ENCODE results near the gene OR2AG1.
"Not testable (repeated sequence)": the region's sequence is repeated elsewhere in the genome, so short reads cannot be mapped to it uniquely, and the experiment has no call there.

OR2AG1 gene

DNA sequence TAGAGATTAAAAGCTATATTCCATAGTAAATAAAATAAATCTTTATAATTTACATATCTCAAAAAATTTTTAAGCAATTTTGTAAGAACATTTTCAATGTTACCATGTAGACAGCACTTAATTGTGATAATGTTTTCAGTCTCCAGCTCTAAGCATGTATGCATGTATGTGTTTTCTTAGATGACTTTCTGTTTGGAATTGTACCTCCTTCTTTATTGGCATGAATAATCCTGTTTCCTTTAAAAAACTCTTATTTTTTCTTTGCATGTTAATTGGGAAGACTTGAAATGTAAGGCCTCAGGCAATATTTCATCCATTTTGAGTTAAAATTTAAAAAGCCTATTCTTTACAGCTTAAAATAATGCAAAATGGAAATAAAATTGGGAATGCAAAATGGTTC is 2.0 kb upstream of the OR2AG1 start:
- no peak for DNase-seq (ENCODE audit: low read depth in 2 of 2, low spot score in 1 of 2)

DNA sequence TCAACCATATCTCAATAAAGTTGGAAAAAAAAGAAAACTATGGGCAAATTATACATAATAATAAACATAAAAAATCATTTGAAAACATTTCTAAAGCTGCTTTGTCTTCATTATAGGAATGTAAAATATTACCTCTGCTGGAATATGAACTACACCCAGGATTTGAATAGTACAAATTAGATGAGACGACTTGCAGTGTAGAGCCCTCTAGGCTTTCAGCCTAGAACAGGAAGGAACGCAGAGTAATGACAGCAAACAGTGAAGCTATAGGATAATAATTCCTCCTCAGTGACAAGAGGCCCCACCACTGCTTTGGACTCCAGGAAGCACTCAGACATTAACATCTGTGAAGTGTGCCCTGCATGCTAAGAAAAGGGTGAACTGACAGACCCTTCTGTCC is 7.7 kb downstream of the OR2AG1 start:
- DNase-seq (ENCODE audit: low read depth in 2 of 2, low spot score in 1 of 2), result no peak

DNA sequence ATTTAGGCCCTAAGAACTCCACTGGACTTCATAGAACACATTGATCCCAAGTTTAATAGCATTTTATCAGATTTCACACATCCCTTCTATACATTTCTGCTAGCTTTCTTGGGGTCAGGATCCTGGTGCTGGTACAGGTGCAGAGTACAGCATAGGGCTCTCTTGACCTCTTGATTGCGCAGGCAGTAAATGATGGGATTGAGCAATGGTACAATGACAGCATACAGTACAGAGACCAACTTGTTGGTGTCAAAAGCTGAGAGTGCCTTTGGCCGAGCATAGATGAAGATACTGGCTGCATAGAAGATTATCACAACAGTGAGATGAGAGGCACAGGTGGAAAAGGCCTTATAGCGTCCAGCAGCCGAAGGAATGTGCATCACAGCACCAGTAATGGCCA is 11.8 kb downstream of the OR2AG1 start:
- no peak for DNase-seq (ENCODE audit: low read depth in 2 of 2, low spot score in 1 of 2)

DNA sequence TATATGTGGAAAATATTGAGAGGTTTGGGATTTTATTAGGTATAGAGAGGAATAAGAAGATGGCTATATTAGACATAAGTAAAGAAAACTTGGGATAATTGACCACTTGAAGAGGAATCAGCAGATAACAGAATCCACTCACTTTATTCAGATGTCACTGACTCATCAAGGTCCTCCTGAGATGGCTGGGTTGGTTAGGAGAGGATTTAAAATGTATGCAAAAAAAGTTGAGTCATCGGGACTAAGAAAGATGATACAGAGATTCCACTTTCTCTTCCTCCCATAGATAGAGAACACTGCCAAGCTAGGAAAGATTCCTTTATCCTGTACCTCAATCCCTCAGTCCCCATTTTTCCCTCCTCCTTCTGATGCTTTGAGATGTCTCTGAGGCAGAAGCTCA is 16.6 kb downstream of the OR2AG1 start, which contains the start of gene OR6A2:
Gene OR6A2 (minus strand): TSS at position 288 of the 400 bp plus-strand sequence. CDS start 3,981 bp downstream, outside the sequence.
- DNase-seq (ENCODE audit: low read depth in 2 of 2, low spot score in 1 of 2), result no peak

DNA sequence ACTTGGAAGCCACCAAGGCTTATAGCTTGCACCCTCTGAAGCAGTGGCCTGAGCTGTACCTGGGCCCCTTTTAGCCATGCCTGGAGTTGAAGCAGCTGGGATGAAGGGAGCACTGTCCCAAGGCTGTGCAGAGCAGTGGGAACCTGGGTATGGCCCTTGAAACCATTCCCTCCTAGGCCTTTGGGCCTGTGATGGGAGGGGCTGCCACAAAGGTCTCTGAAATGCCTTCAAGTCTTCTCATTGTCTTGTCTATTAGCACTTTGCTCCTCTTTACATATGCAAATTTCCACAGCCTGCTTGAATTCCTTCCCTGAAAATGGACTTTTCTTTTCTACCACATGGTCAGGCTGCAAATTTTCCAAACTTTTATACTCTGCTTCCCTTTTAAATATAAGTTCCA is 18.3 kb downstream of the OR2AG1 start:
- not testable (repeated sequence) for DNase-seq (ENCODE audit: low read depth in 2 of 2, low spot score in 1 of 2)

DNA sequence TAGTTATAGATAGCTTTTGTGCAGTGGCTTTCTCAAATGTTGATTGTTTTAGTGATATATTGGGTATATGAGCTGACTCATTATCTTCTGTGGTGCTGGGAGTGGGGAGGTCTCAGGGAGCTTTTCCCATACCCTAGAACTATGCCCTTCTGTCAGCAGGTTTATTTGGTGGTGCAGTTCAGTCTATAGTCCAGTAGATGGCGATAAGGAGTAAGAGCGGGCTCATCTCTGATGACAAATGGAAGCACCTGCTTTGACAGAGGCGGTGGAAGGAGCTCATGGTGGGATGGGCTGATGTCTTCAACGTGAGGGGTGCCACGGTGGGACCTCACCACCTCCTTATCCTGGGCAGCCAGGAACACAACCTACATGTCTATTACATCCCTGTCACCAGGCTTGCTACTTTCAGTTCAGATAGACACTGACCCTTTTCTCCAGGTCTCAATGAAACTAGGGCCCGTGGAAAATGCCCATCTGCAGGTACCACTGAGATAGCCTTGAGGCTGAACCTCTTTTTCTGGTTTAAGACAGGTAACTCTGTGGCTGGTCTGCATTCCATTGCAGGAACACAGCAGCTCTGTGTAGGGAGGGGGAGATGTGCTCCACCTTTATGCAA is 29.7 kb downstream of the OR2AG1 start:
- DNase-seq (ENCODE audit: low read depth in 2 of 2, low spot score in 1 of 2), result no peak

DNA sequence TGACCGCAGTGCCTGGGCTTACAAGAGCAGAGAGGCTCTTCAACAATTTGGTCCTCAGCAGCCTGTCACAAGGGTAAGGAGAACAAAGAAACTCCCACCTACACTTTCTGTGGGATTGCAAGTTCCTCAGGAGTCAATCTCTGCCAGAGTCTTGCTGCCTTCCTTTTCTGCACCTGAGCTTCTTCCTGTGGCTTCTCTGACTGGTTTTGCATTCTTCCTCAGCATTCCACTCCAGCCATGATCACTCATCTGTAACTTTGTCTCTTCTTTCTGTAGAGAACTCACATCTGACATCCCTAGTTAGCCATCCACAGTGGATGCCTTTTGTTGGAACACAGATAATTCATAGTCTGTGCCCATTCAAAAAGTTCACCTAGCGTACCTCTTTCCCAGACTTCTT is 30.8 kb downstream of the OR2AG1 start:
- no peak for DNase-seq (ENCODE audit: low read depth in 2 of 2, low spot score in 1 of 2)

DNA sequence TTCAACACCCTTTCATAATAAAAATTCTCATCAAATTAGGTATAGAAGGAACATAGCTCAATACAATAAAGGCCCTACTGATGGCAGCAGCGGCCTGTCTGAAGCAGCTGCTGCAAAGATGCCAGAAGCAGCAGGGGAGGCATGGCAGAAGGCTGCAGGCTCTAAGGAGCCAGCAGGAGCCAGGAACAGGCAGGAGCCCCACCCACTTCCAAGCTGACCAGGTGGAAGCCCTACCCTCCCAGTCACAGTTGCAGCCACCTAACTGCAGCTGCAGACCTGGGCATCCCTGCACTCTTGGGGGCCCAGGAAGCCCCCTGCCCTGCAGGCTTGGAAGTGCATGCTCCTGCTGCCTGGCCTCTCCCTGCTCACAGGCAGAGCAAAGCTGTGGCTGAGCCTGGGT is 34.9 kb downstream of the OR2AG1 start:
- DNase-seq (ENCODE audit: low read depth in 2 of 2, low spot score in 1 of 2), result no peak

DNA sequence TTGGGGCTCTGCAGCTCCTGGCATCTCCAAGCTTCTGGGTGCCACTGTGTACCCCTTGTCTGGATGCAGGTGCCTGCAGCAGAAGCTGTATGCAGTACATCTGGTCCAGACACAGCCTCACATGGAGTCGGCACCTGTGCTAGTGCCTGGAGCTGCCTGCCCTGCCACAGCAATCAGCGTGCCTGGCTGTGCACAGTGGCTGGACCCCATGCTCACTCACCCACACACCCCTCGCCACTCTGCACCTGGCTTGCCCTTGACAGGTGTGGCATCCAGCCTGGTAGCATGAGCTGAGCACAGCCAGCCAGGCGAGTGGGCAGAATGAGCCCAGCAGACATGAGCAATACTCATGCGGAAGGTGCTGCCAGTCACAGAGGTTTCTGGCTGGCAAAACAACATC is 36.1 kb downstream of the OR2AG1 start:
- DNase-seq (ENCODE audit: low read depth in 2 of 2, low spot score in 1 of 2), result no peak

DNA sequence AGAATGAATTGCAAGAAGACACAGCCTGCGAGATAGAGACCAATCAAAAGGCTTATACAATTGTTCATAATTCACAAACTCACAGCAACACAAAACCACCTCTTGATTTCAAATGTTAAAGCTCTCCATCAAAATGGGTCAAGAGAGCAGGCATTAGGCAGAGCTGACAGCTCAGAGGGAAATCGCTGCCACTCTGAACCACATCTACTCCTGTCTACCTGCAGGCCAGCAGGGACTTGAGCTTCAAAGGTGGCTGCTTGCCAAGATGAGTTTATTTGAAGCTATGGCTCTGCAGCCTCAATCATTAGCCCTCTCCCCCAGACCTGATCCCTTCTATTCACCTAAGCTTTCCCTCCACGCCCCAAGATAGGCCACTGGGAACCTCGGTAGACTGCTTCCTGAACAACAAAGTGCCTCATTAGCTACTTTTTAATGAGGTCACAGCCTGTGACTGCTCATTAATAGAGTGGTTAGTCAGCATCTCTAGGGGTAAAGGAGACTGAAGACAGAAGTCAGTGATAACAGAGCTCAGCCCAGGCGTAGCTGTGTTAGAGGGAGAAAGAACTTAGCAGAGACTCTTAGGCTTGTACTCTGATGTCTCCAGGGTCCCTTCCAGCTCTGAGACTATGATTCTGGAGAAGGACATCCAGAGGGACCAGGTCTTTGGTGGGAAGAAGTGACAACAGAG is 41.5 kb downstream of the OR2AG1 start:
- DNase-seq (ENCODE audit: low read depth in 2 of 2, low spot score in 1 of 2), result no peak

DNA sequence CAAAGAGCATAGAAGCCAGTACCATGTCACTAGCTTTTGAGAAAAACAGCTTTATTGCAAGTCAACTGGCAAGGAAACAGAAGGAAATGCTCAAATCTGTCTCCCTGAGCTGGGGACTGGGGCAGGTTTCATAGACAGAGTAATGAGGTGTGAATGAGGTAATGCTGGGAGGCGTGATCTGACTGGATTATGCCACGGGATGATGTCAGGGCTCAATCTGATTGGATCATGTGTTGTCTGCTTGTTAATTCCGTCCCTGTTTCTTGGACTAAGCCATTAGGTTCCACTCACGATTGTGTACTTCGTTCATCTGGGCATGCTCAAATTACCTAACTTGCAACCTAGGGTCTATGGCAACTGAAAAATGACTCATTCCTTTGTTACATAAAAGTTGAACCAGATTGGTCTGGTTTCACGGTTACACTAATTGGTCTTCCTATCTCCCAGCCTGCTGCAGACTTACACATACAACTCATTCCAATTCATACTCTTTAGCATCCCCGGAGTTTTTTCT is 42.5 kb downstream of the OR2AG1 start:
- DNase-seq (ENCODE audit: low read depth in 2 of 2, low spot score in 1 of 2), result no peak

DNA sequence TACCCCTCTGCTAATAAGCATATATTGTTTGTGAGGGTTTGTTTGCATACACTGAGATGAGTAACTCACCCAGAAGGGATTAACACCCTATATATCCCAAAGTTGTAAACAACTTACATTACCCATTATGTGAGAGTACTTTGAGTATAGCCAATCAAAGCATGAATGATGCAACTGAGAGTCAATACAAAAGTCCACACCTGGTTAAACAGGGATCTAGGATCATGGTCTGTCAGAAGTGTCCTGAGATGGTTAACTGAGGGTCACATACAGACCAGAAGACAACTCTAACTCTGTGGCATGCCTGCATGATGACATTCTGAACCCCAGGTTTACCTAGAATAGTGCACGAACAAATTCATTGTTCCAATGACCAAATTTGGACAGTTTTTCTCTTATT is 45.3 kb downstream of the OR2AG1 start:
- DNase-seq (ENCODE audit: low read depth in 2 of 2, low spot score in 1 of 2), result no peak

DNA sequence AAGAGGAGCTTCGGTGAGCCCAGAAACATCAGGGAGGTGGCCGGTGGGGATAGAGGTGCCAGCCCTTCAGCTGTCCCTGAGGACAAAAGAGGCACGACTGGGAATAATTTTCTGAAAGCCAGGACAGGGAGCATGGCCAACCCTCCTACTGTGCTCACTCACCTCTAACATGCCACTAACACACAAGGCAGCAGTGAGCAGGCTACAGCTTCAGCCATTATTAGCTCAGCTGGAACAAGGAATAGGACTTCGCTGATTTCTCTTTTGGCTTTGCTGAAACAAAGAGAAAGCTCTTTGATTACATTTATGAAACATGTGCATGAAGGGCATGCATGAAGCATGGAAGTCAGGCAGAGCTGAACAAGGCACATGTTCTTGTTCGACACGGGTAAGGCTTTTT is 50.5 kb downstream of the OR2AG1 start:
- DNase-seq (ENCODE audit: low read depth in 2 of 2, low spot score in 1 of 2), result no peak

DNA sequence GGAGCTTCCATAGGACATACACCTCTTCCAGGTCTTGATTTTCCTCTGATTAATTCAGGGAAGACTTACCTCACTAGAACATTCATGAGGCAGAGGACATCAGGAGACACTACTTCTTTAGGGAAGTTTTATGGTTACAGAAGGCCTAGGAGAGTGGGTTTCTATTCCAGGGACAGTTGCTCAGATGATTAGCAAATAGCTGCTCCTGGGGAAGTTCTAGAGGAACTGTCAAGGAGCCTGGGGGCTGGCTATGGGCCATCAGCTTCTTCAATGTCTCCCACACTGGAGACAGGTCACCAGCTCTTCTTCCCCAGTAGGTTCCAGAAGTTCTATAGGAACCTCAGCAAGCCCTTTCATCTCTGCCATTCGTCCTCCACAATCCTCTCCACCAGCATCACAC is 51.2 kb downstream of the OR2AG1 start:
- DNase-seq (ENCODE audit: low read depth in 2 of 2, low spot score in 1 of 2), result no peak

All from stimulated activated CD8-positive, alpha-beta memory T cell treated with anti-CD3 and anti-CD28 coated beads, Interleukin-4, amount 100 ng/mL, for 4 hours (primary cell).